H1 (cell line): ENCODE measurements around the gene DHX29. TPM values are rescaled to one million over a fixed set of nuclear protein-coding genes. Genes with fewer than 3 reads are reported as not detected.
A peak's percentile ranks its signal among the peaks of the same experiment; 100 is the strongest.

Source experiments
- BCL11A ChIP-seq, 2 experiments: IDR thresholded peaks; one replicate each; pipeline ENCODE4 v1.6.1; 2011; ENCODE audit warnings: low read depth in 2 of 2, low read length in 2 of 2, mild to moderate bottlenecking in 2 of 2
- CBX5 ChIP-seq: fragments of 300-800, 300-1000 bp; sonication (generic); IDR thresholded peaks from 2 replicates; pipeline ENCODE4 v1.7.1; 2016; ENCODE audit warnings: antibody characterized with exemption, low read length, low read depth
- CREB1 ChIP-seq: IDR thresholded peaks from 2 replicates; pipeline ENCODE4 v1.6.1; 2012; ENCODE audit warnings: inconsistent platforms
- CTBP2 ChIP-seq: IDR thresholded peaks from 2 replicates; pipeline ENCODE4 v1.7.0; 2011; ENCODE audit warnings: borderline replicate concordance, mild to moderate bottlenecking, moderate library complexity, mixed read lengths, low read length; ENCODE audit not compliant: insufficient read depth, insufficient read length
- EGR1 ChIP-seq: IDR thresholded peaks from 2 replicates; pipeline ENCODE4 v1.6.1; 2011; ENCODE audit warnings: low read depth, low read length, borderline replicate concordance
- EZH2 ChIP-seq: fragments of 200-600 bp; sonication (generic); IDR thresholded peaks from 2 replicates; pipeline ENCODE4 v1.7.1; 2012; ENCODE audit warnings: low read depth, mild to moderate bottlenecking, moderate library complexity, low read length, inconsistent platforms; ENCODE audit not compliant: severe bottlenecking
- POLR2A ChIP-seq, 2 experiments: IDR thresholded peaks; 1 replicate in 1 of 2; 2 replicates in 1 of 2; pipeline ENCODE4 v1.6.1; 2011; ENCODE audit warnings: low read depth in 2 of 2, low read length in 2 of 2, mild to moderate bottlenecking in 2 of 2; ENCODE audit errors: control extremely low read depth in 1 of 2
- POU5F1 ChIP-seq: IDR thresholded peaks from 2 replicates; pipeline ENCODE4 v1.6.1; 2011; ENCODE audit warnings: low read depth, mild to moderate bottlenecking, low read length, moderate library complexity
- RBBP5 ChIP-seq: IDR thresholded peaks from 2 replicates; pipeline ENCODE4 v1.7.1; 2012; ENCODE audit warnings: low read depth, mild to moderate bottlenecking, inconsistent platforms, low read length, moderate library complexity, borderline replicate concordance
- RNF2 ChIP-seq: fragments of 200-900, 300-1000 bp; sonication (generic); IDR thresholded peaks from 2 replicates; pipeline ENCODE4 v1.7.1; 2016; ENCODE audit warnings: borderline replicate concordance, low read depth, mild to moderate bottlenecking, antibody characterized with exemption, low read length; ENCODE audit not compliant: poor library complexity, severe bottlenecking; ENCODE audit errors: missing control alignments
- RXRA ChIP-seq: IDR thresholded peaks from 2 replicates; pipeline ENCODE4 v1.6.1; 2011; ENCODE audit warnings: low read depth, mild to moderate bottlenecking, low read length, moderate library complexity; ENCODE audit not compliant: insufficient read depth
- SIN3A ChIP-seq, 2 experiments: IDR thresholded peaks in 1 of 2; conservative IDR thresholded peaks in 1 of 2; 2 replicates each; pipeline ENCODE4 v1.6.1; 2011 to 2012; ENCODE audit warnings: low read length in 2 of 2, improper control_type of control experiment in 1 of 2, low read depth in 1 of 2, mild to moderate bottlenecking in 1 of 2
- SIX5 ChIP-seq: IDR thresholded peaks from 2 replicates; pipeline ENCODE4 v1.6.1; 2011; ENCODE audit warnings: mild to moderate bottlenecking, low read depth, low read length
- SP1 ChIP-seq: IDR thresholded peaks from 2 replicates; pipeline ENCODE4 v1.6.1; 2011; ENCODE audit warnings: low read depth, low read length
- SP2 ChIP-seq: IDR thresholded peaks from 2 replicates; pipeline ENCODE4 v1.6.1; 2012; ENCODE audit warnings: mild to moderate bottlenecking, low read length, inconsistent platforms
- SRF ChIP-seq: IDR thresholded peaks from 2 replicates; pipeline ENCODE4 v1.6.1; 2011; ENCODE audit warnings: mild to moderate bottlenecking, low read depth, low read length, moderate library complexity
- TAF7 ChIP-seq: optimal IDR thresholded peaks from 2 replicates; pipeline ENCODE3; 2011; ENCODE audit warnings: low read depth, mild to moderate bottlenecking, inconsistent platforms, low read length, moderate library complexity, borderline replicate concordance
- TBP ChIP-seq: IDR thresholded peaks from 2 replicates; pipeline ENCODE4 v1.6.1; 2011; ENCODE audit warnings: low read depth, low read length, improper control_type of control experiment
- TCF12 ChIP-seq: IDR thresholded peaks from 2 replicates; pipeline ENCODE4 v1.6.1; 2011; ENCODE audit warnings: low read depth, mild to moderate bottlenecking, low read length
- YY1 ChIP-seq: IDR thresholded peaks from 2 replicates; pipeline ENCODE4 v1.6.1; 2011; ENCODE audit warnings: low read depth, mild to moderate bottlenecking, low read length
- ZNF274 ChIP-seq: IDR thresholded peaks from 2 replicates; pipeline ENCODE4 v1.7.0; 2012; ENCODE audit warnings: low read length, borderline replicate concordance; ENCODE audit errors: extremely low read depth
- polyA plus RNA-seq, 7 experiments: library from polyadenylated mRNA; depleted of rRNA in 3 of 7; stranded (reverse) in 5 of 7; unstranded in 2 of 7; fragments of >200 nt in 5 of 7; fragments of 200-250 nt in 2 of 7; gene quantifications; 1 replicate in 5 of 7; 2 replicates in 1 of 7; 4 replicates in 1 of 7; pipeline versions ENCODE4 v1.2.1 to v1.2.3, GENCODE V29; 2011 to 2013; ENCODE audit warnings: missing spikeins in 2 of 7, mixed read lengths in 2 of 7
- total RNA-seq: library from RNA; stranded (reverse); fragmentation: NEBNext Ultra II Directional; extraction: Animal tissue kit (Norgen Biotek cat#: 25700); gene quantifications from 2 replicates; pipeline ENCODE4 v1.2.1, GENCODE V29; 2021
- TF ChIP-seq, protein P1 (sequence below): IDR thresholded peaks from 2 replicates; pipeline ENCODE4 v1.6.1; 2011; ENCODE audit warnings: low read depth, mild to moderate bottlenecking, low read length; ENCODE audit not compliant: insufficient read depth

Gene DHX29
- total and polyA plus RNA-seq, 2 of the 8 experiments (the other 6 are each of a cell fraction or from before 2014, with no cell fraction given): 3.4 to 32.1 TPM

GRCh38 chr5:55307383-55308253 is at the start of gene DHX29, which contains the start of gene MTREX (continued):
- no peak for TF ChIP-seq RXRA
- peak; percentile 87 to 97; a peak in 2 of 3 replicates for TF ChIP-seq POLR2A (IDR thresholded peaks at IDR 0.05; ENCODE audit: control extremely low read depth in 1 of 2, low read depth in 2 of 2, low read length in 2 of 2)
- no peak for TF ChIP-seq CBX5
- TF ChIP-seq EZH2: no peak
- no peak for TF ChIP-seq TCF12
- TF ChIP-seq ZNF274: no peak
- TF ChIP-seq, protein P1, sequence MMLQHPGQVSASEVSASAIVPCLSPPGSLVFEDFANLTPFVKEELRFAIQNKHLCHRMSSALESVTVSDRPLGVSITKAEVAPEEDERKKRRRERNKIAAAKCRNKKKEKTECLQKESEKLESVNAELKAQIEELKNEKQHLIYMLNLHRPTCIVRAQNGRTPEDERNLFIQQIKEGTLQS: no peak
- TF ChIP-seq SRF: no peak
- peak; percentile 34; the same call in 1 of the 2 replicates for TF ChIP-seq RBBP5
- TF ChIP-seq SP2: no peak
- TF ChIP-seq YY1: peak; percentile 96
- no peak for TF ChIP-seq RNF2
- no peak for TF ChIP-seq EGR1
- no peak for TF ChIP-seq SP1
- peak; percentile 94 for TF ChIP-seq TBP
- no peak for TF ChIP-seq BCL11A (IDR thresholded peaks at IDR 0.05; ENCODE audit: low read depth in 2 of 2, low read length in 2 of 2)
- no peak for TF ChIP-seq SIX5
- TF ChIP-seq TAF7: peak; percentile 88
- no peak for TF ChIP-seq POU5F1
- no peak for TF ChIP-seq CTBP2
- peak; percentile 81 for TF ChIP-seq CREB1
- TF ChIP-seq SIN3A (conservative IDR thresholded peaks at IDR 0.05 in 1 of 2, IDR thresholded peaks at IDR 0.05 in 1 of 2; ENCODE audit: low read depth in 1 of 2, low read length in 2 of 2): peak; percentile 13 to 89; a peak in 2 of 4 replicates
